Measurements from ENCODE around the gene SLC16A5. TPM values are rescaled to one million over a fixed set of nuclear protein-coding genes. Genes with fewer than 3 reads are reported as not detected.
A peak's percentile ranks its signal among the peaks of the same experiment; 100 is the strongest.

SLC16A5 gene
- total RNA-seq, 1 donor from 2014 or later, result 19.1 TPM

DNA sequence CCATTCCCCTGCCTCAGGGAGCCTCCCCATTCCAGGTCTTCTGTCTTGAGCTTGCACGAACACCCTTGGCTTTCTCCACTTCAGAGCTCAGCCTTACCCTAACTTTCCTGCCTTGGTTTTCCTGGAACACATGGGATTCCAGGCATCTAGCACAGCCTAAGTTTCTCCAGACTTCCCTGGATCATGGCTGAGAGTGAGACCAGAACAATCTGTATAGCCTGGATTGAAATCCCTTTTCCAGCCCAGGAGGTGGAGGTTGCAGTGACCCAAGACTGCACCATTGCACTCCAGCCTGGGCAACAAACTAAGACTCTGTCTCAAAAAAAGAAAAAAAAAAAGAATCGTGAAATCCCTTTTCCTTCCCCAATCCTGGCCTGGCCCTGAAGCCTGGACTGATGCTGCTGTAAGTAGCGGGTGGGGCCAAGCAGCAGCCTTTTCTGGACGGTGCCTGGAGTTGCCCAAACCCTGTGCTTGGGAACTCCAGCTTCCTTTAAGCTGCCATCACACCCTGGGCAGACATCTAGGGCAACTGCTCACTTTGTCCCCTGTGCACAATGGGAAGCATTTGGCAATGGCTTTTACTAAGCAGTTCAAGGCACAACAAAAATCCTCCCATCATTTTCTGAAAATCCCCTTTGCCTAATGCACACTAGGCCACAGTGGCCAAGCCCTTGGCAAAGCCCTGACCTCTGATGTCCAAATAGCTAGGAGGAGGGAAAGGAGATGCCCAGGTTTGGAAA, 12.0 kb upstream of the SLC16A5 start:
- TF ChIP-seq, protein P1, sequence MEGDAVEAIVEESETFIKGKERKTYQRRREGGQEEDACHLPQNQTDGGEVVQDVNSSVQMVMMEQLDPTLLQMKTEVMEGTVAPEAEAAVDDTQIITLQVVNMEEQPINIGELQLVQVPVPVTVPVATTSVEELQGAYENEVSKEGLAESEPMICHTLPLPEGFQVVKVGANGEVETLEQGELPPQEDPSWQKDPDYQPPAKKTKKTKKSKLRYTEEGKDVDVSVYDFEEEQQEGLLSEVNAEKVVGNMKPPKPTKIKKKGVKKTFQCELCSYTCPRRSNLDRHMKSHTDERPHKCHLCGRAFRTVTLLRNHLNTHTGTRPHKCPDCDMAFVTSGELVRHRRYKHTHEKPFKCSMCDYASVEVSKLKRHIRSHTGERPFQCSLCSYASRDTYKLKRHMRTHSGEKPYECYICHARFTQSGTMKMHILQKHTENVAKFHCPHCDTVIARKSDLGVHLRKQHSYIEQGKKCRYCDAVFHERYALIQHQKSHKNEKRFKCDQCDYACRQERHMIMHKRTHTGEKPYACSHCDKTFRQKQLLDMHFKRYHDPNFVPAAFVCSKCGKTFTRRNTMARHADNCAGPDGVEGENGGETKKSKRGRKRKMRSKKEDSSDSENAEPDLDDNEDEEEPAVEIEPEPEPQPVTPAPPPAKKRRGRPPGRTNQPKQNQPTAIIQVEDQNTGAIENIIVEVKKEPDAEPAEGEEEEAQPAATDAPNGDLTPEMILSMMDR (IDR thresholded peaks at IDR 0.05; ENCODE audit: insufficient read depth, low read length, poor library complexity, severe bottlenecking), result no peak
- H3K36me3 ChIP-seq (ENCODE audit: control insufficient read depth, insufficient read depth, low read length), result no peaks in the 10 kb centered on the region
- no peak overlapping the region for H3K4me3 ChIP-seq (ENCODE audit: low read depth, low read length)
- H3K27me3 ChIP-seq (ENCODE audit: control insufficient read depth, insufficient read depth, low read length), result no peaks in the 10 kb centered on the region
- DNase-seq (ENCODE audit: low read depth), result no peak

DNA sequence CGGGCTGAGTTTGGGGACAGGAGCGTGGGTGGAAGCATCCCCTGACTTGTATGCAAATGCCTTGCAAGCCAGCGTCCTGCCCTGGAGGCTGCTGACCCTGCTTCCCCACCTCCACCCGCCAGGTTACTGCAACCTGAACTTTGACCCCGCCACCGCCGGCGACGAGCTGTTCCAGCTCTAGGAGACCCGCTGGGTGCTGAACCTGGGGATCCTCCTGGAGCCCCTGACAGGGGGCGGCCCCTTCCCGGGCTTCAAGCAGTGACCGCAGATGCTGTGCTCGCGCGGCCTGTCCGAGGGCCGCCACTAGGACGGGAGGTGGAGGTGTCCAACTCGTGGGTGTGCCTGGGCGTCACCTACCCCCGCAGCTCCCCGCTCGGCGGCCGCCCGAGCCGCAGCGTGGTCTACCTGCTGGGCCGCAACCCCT, 10.7 kb upstream of the SLC16A5 start:
- H3K27me3 ChIP-seq (ENCODE audit: control insufficient read depth, insufficient read depth, low read length), result no peaks in the 10 kb centered on the region
- no peak overlapping the region for H3K4me3 ChIP-seq (ENCODE audit: low read depth, low read length)
- TF ChIP-seq, protein P1 (IDR thresholded peaks at IDR 0.05; ENCODE audit: insufficient read depth, low read length, poor library complexity, severe bottlenecking), result no peak
- no peak for DNase-seq (ENCODE audit: low read depth)
- H3K36me3 ChIP-seq (ENCODE audit: control insufficient read depth, insufficient read depth, low read length), result no peaks in the 10 kb centered on the region

DNA sequence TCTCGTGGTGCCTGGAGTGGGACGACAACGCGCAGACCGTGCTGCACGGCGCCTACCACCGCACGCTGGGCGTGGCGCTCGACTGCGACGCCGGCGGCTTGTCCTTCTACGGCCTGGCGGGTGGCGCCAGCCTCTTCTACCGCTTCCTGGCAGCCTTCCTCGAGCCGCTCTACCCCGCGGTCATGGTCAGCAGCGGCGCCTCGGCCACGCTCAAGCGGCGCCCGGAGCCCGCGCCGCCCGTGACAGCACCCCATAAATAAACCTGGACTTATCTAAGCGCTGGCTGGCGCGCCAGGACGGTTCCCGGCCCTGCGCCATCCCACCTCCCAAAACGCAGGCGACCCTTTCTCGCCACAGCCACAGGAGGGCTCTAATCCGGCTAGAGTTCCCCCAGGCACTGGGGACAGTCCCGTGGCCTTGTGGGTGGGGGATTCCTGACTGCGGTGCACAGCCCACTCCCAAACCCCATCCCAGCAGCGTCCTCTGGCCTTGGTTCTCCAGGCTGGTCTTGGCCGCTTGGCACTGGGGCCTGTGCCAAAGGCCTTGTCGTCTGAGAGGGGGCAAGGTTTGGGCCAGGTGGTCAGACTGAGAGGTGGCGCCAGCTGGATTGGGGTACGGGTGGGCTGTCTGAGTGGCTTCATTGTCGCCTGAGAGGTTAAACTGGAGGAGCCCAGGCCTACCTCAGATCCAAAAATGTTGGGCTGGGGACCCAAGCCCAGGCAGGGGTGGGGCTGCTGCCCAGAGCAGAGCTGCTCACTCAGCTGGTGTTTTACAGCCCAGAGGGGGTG, 10.1 kb upstream of the SLC16A5 start:
- Histone ChIP-seq H3K36me3 (ENCODE audit: control insufficient read depth, insufficient read depth, low read length) (no peaks in the 10 kb centered on the region), H3K4me3 (ENCODE audit: low read depth, low read length) (no peak overlapping the region), H3K27me3 (ENCODE audit: control insufficient read depth, insufficient read depth, low read length) (no peaks in the 10 kb centered on the region)
- DNase-seq (ENCODE audit: low read depth), result no peak
- TF ChIP-seq, protein P1 (IDR thresholded peaks at IDR 0.05; ENCODE audit: insufficient read depth, low read length, poor library complexity, severe bottlenecking), result no peak

DNA sequence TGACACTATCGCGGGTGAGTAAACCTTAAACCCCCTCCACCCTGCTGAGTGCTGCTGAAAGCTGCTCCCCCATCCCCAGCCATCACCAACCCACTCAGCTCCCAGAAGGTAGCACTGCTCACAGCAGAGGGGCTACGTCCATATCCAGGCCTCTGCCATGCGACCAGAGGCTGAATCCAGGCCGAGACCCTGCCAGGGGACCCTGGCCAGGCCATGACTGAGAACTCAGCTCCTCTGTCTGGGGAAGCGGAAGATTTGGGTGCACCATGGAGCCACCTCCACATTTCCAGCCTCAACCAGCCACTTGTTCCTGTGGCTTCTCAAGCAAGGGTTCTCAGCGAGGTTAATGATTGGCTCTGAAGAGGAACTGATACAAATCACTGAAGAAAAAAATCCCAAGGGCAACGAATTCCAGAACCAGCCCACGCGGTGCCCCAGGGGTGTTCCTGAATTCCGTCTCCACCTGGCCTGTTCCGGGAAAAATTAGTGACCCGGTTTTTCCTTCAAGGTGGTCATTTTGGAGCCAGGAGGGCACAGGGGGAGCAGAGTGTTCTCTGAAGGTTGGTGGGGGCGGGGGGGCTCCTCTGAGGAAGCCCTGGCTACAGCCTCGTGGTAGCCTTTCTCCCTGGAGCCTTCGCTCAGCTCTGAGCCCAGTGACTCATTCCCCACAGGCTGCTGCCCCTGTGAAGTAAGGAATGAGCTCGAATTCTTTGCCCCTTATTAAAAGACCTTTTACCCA, 9.3 kb upstream of the SLC16A5 start:
- Histone ChIP-seq H3K36me3 (ENCODE audit: control insufficient read depth, insufficient read depth, low read length) (no peaks in the 10 kb centered on the region), H3K27me3 (ENCODE audit: control insufficient read depth, insufficient read depth, low read length) (no peaks in the 10 kb centered on the region), H3K4me3 (ENCODE audit: low read depth, low read length) (no peak overlapping the region)
- TF ChIP-seq, protein P1 (IDR thresholded peaks at IDR 0.05; ENCODE audit: insufficient read depth, low read length, poor library complexity, severe bottlenecking), result no peak
- DNase-seq (ENCODE audit: low read depth), result peak; percentile 84

DNA sequence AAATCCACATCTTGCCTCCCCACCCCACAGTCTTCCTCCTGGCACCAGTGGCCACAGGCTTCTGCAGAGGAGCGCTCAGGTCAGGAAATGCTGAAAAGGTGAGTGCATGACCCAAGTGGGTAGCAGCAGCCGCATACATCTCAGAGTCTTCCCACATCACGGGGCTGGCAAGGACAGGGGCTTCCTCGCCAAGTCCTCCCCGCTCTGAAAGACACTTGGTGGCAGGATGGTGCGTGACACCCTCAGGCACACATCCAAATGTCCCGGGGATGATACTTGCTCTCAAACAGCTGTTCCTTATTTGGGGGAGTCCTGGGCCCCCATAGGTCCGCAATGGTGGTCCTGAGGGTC, 8.8 kb upstream of the SLC16A5 start:
- DNase-seq (ENCODE audit: low read depth), result no peak
- Histone ChIP-seq H3K4me3 (ENCODE audit: low read depth, low read length) (no peak overlapping the region), H3K27me3 (ENCODE audit: control insufficient read depth, insufficient read depth, low read length) (no peaks in the 10 kb centered on the region), H3K36me3 (ENCODE audit: control insufficient read depth, insufficient read depth, low read length) (no peaks in the 10 kb centered on the region)
- TF ChIP-seq, protein P1 (IDR thresholded peaks at IDR 0.05; ENCODE audit: insufficient read depth, low read length, poor library complexity, severe bottlenecking), result no peak
